Epithelial cell of proximal tubule (primary cell): ENCODE measurements around the gene MINDY4. TPM values are rescaled to one million over a fixed set of nuclear protein-coding genes. Genes with fewer than 3 reads are reported as not detected.

ENCODE experiments used
- DNase-seq: peaks from one replicate; pipeline ENCODE4 v3.0.0-alpha.2; 2011; ENCODE audit warnings: low read depth
- H3K4me3 ChIP-seq: 2 replicates; pipeline ENCODE4 v1.5.1; 2011; ENCODE audit warnings: low read depth, mild to moderate bottlenecking, low read length
- total RNA-seq: library from RNA; depleted of rRNA; stranded (reverse); fragments of >200 nt; gene quantifications from 2 replicates; pipeline ENCODE4 v1.2.3, GENCODE V29; 2015
- TF ChIP-seq, protein P1 (sequence below): conservative IDR thresholded peaks from 2 replicates; pipeline ENCODE4 v1.5.1; 2012; ENCODE audit warnings: low read depth, mild to moderate bottlenecking, low read length

Gene MINDY4
- total RNA-seq, 1 donor from 2014 or later, result 5.2 TPM

GRCh38 chr7:30740417-30741181 lies 30.6 kb upstream of the MINDY4 start:
- DNase-seq, result no peak
- H3K4me3 ChIP-seq, result no peak overlapping the region
- TF ChIP-seq, protein P1, sequence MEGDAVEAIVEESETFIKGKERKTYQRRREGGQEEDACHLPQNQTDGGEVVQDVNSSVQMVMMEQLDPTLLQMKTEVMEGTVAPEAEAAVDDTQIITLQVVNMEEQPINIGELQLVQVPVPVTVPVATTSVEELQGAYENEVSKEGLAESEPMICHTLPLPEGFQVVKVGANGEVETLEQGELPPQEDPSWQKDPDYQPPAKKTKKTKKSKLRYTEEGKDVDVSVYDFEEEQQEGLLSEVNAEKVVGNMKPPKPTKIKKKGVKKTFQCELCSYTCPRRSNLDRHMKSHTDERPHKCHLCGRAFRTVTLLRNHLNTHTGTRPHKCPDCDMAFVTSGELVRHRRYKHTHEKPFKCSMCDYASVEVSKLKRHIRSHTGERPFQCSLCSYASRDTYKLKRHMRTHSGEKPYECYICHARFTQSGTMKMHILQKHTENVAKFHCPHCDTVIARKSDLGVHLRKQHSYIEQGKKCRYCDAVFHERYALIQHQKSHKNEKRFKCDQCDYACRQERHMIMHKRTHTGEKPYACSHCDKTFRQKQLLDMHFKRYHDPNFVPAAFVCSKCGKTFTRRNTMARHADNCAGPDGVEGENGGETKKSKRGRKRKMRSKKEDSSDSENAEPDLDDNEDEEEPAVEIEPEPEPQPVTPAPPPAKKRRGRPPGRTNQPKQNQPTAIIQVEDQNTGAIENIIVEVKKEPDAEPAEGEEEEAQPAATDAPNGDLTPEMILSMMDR, result peak; percentile 99

DNA sequence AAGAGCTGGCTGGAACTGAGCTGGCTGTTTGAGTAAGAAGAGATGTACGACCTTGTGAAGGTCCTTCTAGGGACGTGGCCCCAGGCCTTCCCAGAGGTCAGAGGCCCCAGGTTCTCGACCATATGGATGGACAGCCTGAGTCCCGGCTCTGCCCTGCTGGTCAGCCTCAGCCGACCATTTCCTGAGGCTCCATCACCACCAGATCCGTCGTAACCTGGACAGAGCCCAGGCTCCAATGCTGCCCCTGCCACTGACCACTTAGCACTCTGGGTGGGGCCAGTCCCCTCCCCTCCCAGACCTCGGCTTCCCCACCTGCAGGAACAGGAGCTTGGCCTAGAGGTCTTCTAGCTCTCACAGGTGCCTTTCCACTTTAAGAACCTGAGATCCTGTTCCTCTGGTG lies 29.9 kb upstream of the MINDY4 start:
- TF ChIP-seq, protein P1, result no peak
- no peak for DNase-seq
- no peak overlapping the region for H3K4me3 ChIP-seq

DNA sequence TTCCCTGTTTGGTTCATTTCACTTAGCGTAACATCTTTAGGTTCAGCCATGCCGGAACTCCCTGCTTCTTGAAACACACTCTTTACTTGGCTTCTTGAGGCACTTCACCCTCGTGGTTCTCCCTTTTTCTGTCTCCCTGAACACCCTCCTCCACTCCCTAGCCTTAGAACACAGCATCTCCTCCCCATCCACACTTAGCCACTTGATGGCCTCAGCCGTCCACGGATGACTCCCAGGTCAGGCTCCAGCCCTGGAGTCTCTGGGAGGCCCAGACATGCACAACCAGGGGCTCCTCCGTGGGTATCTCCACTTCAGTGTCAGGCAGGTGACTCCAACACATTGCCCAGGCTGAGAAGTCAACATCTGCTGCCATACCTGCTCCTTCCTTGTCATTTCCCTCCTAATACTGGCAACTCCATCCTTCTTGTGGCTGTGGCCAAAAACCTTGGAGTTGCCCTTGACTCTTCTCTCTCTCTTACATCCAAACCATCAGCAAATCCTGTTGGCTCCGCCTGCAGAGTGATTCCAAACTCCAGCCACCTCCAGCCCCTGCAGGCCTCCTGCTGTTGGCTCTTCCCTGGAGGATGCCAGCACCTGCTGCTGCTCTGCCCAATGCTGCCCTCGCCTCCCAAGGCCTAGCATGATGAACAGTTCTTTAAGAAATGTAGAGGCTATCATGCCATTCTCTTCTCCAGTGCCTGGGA lies 27.7 kb upstream of the MINDY4 start:
- no peak for DNase-seq
- H3K4me3 ChIP-seq, result no peak overlapping the region
- TF ChIP-seq, protein P1, result peak; percentile 59

GRCh38 chr7:30744075-30744417 lies 27.2 kb upstream of the MINDY4 start:
- no peak overlapping the region for H3K4me3 ChIP-seq
- TF ChIP-seq, protein P1, result no peak
- no peak for DNase-seq

- no peak overlapping the region for H3K4me3 ChIP-seq
- no peak for DNase-seq
- TF ChIP-seq, protein P1, result no peak
Measured at GRCh38 chr7:30745261-30745941, 25.8 kb upstream of the MINDY4 start.

GRCh38 chr7:30750010-30750409 lies 21.2 kb upstream of the MINDY4 start:
- H3K4me3 ChIP-seq, result no peak overlapping the region
- TF ChIP-seq, protein P1, result no peak
- DNase-seq, result no peak
